HL-60 (cell line): ENCODE measurements around the gene XAB2.
A peak's percentile ranks its signal among the peaks of the same experiment; 100 is the strongest.

Experiments used
- DNase-seq, 2 experiments: peaks; one replicate each; pipeline ENCODE4 v3.0.0-alpha.2; 2010 to 2020; ENCODE audit warnings: low read depth in 1 of 2, low spot score in 1 of 2
- H3K27ac ChIP-seq: fragments of 250-450 bp; sonication (Bioruptor Pico); replicated peaks from 2 replicates; pipeline ENCODE4 v1.5.1; 2020; ENCODE audit warnings: mild to moderate bottlenecking, moderate library complexity
- H3K27me3 ChIP-seq: fragments of 250-450 bp; sonication (Bioruptor Pico); 2 replicates; pipeline ENCODE4 v1.5.1; 2021; ENCODE audit warnings: mild to moderate bottlenecking, moderate library complexity; ENCODE audit not compliant: insufficient read depth, poor library complexity, severe bottlenecking
- H3K4me3 ChIP-seq: replicated peaks from 2 replicates; pipeline ENCODE4 v1.5.1; 2011; ENCODE audit warnings: mild to moderate bottlenecking, control low read depth, low read length; ENCODE audit not compliant: insufficient read depth
- GABPA ChIP-seq: IDR thresholded peaks from 2 replicates; pipeline ENCODE4 v1.6.1; 2012; ENCODE audit warnings: low read depth
- POLR2AphosphoS5 ChIP-seq: IDR thresholded peaks from 2 replicates; pipeline ENCODE4 v1.6.1; 2012; ENCODE audit warnings: low read depth
- SPI1 ChIP-seq: IDR thresholded peaks from 2 replicates; pipeline ENCODE4 v1.6.1; 2012; ENCODE audit warnings: low read depth, mild to moderate bottlenecking, borderline replicate concordance
- TF ChIP-seq, protein P1 (sequence below): IDR thresholded peaks from one replicate; pipeline ENCODE4 v1.5.1; 2011; ENCODE audit warnings: low read length, control low read depth, inconsistent platforms; ENCODE audit not compliant: insufficient read depth
- TF ChIP-seq, protein P2 (sequence below): IDR thresholded peaks from 2 replicates; pipeline ENCODE4 v1.6.1; 2012; ENCODE audit warnings: low read depth; ENCODE audit not compliant: insufficient replicate concordance

The XAB2 gene

DNA sequence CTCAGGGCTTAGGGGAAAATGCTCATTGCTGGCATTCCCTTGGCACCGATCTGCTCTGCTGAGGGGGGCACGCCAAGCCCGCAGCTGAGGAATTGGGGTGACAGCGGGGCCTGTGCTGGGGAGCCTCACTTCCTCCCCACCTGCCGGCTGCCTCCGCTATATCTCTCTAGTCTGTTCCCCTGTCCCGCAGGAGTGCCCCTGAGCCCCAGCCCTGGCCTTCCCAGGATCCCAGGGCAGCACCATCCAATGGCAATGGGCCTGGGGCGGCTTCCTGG, 17.0 kb upstream of the XAB2 start:
- peak overlapping the region; percentile 49 for H3K4me3 ChIP-seq
- H3K27ac ChIP-seq, result peak overlapping the region; percentile 90
- TF ChIP-seq GABPA, result no peak
- TF ChIP-seq POLR2AphosphoS5, result no peak
- TF ChIP-seq, protein P1, sequence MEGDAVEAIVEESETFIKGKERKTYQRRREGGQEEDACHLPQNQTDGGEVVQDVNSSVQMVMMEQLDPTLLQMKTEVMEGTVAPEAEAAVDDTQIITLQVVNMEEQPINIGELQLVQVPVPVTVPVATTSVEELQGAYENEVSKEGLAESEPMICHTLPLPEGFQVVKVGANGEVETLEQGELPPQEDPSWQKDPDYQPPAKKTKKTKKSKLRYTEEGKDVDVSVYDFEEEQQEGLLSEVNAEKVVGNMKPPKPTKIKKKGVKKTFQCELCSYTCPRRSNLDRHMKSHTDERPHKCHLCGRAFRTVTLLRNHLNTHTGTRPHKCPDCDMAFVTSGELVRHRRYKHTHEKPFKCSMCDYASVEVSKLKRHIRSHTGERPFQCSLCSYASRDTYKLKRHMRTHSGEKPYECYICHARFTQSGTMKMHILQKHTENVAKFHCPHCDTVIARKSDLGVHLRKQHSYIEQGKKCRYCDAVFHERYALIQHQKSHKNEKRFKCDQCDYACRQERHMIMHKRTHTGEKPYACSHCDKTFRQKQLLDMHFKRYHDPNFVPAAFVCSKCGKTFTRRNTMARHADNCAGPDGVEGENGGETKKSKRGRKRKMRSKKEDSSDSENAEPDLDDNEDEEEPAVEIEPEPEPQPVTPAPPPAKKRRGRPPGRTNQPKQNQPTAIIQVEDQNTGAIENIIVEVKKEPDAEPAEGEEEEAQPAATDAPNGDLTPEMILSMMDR, result no peak
- no peak for TF ChIP-seq SPI1
- TF ChIP-seq, protein P2, sequence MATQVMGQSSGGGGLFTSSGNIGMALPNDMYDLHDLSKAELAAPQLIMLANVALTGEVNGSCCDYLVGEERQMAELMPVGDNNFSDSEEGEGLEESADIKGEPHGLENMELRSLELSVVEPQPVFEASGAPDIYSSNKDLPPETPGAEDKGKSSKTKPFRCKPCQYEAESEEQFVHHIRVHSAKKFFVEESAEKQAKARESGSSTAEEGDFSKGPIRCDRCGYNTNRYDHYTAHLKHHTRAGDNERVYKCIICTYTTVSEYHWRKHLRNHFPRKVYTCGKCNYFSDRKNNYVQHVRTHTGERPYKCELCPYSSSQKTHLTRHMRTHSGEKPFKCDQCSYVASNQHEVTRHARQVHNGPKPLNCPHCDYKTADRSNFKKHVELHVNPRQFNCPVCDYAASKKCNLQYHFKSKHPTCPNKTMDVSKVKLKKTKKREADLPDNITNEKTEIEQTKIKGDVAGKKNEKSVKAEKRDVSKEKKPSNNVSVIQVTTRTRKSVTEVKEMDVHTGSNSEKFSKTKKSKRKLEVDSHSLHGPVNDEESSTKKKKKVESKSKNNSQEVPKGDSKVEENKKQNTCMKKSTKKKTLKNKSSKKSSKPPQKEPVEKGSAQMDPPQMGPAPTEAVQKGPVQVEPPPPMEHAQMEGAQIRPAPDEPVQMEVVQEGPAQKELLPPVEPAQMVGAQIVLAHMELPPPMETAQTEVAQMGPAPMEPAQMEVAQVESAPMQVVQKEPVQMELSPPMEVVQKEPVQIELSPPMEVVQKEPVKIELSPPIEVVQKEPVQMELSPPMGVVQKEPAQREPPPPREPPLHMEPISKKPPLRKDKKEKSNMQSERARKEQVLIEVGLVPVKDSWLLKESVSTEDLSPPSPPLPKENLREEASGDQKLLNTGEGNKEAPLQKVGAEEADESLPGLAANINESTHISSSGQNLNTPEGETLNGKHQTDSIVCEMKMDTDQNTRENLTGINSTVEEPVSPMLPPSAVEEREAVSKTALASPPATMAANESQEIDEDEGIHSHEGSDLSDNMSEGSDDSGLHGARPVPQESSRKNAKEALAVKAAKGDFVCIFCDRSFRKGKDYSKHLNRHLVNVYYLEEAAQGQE, result no peak
- H3K27me3 ChIP-seq, result no peaks in the 10 kb centered on the region
- no peak for DNase-seq

DNA sequence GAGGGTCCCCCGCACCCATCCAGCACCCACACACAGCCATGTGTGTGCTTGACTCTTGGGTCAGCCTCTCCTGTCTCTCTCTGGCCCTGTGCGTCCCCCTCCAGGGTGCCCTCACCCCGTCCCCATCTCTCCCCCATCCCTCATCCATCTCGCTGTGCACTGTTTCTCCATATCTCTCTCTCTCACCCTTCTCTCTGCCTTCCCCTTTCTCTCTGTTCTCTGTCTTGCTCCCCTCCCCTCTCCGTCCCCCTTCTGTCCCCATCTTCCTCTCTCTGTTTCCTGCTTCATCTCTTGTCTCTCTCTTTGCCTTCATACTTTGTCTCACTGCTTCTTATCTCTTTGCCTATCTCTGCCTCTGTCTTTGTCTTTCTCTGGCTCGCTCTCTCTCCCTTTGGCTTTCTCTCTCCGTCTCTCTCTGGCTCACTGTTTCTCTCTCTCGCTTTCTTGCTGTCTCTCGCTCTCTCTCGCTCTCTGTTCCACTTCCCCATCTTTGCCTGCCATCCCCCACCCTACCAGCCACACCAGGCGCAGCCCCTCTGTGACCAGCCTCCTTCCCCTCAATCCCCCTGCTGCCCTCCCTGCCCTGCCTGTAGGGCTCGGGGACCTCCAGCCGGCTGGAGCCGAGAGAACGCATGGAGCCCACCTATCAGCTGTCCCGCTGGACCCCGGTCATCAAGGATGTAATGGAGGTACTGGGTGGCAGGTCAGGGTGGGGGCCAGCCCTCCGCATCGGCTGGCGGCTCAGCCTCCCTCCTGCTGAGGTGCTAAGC, 16.5 kb upstream of the XAB2 start:
- H3K27ac ChIP-seq, result peak overlapping the region; percentile 90
- peak overlapping the region; percentile 49 for H3K4me3 ChIP-seq
- H3K27me3 ChIP-seq, result no peaks in the 10 kb centered on the region
- DNase-seq, result peak in 1 of 2 experiments; percentile 61
- TF ChIP-seq, protein P2, result no peak
- peak; percentile 56 for TF ChIP-seq SPI1

DNA sequence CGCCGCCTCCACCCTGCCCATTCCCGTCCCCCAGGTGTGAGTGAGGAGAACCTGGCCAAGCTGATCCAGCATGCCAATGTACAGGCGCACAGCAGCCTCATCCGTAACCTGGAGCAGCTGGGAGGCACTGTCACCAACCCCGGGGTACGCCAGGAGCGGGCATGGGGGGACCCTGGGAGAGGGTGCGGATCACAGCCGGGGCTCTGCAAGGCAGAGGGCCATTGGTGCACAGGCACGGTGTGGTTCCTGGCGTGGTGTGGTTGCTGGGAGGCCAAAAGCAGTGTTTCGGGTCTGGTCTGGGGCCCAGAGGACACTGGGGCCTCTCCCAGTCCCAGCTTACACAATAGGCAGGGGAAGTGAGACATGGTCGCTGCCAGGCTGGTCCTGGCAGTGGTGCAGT, 15.8 kb upstream of the XAB2 start:
- DNase-seq, result peak; percentile 85 to 87
- Histone ChIP-seq H3K4me3 (no peak overlapping the region), H3K27me3 (no peaks in the 10 kb centered on the region), H3K27ac (peak overlapping the region; percentile 90)
- TF ChIP-seq POLR2AphosphoS5, result peak; percentile 60; the same call in 1 of the 2 replicates
- TF ChIP-seq, protein P1, result no peak
- no peak for TF ChIP-seq GABPA
- TF ChIP-seq, protein P2, result no peak
- no peak for TF ChIP-seq SPI1
